NCI-H345 (cell line): Measurements from ENCODE around the gene TMUB1.

Experiments
- DNase-seq: peaks from one replicate; lab custom pipeline; 2025; lab: John Stamatoyannopoulos, UW

TMUB1 gene

DNA sequence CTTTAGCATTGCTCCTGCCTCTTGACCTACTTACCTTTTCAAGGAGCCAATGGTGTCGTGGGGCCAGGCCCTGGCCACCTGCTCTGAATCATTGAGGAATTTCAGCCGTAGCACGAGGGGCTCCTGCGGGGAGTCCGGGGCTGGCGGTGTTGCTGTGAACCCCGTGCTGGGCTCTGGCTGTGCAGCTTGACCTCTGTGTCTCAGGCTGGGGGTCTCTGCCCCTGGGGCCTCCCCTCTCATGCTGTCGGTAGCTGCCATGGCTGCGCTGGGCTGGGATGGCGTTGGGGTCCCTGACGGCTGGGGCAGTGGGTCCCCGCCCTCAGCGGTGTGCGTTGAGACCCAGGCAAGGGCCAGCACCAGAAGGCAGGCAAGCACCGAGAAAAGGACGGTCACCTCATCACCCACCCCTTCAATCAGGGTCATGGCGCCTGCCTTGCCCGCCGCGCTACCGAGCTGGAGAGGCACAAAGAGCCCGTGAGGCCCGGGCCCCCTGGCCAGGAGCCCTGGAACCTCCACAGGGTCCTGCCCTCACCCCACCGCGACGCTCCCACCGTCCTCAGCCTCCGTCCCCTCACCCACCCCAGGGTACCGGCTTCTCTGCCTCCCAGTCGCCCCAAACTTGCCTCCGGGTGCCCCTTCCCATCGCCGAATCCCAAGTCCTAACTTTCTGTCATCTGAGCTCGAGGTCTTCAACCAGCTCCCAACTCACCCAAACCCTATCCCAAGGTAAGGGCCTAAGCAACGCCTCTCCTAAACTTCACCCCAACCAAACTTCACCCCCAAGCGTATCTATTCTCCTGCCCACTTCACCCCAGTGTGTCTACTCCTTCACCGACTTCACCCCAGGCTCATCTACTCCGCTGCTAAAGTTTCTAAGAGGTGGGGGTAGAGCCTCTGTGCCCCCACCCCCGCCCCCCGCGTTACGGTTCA, 887 bp downstream of the TMUB1 start:
- no peak for DNase-seq

DNA sequence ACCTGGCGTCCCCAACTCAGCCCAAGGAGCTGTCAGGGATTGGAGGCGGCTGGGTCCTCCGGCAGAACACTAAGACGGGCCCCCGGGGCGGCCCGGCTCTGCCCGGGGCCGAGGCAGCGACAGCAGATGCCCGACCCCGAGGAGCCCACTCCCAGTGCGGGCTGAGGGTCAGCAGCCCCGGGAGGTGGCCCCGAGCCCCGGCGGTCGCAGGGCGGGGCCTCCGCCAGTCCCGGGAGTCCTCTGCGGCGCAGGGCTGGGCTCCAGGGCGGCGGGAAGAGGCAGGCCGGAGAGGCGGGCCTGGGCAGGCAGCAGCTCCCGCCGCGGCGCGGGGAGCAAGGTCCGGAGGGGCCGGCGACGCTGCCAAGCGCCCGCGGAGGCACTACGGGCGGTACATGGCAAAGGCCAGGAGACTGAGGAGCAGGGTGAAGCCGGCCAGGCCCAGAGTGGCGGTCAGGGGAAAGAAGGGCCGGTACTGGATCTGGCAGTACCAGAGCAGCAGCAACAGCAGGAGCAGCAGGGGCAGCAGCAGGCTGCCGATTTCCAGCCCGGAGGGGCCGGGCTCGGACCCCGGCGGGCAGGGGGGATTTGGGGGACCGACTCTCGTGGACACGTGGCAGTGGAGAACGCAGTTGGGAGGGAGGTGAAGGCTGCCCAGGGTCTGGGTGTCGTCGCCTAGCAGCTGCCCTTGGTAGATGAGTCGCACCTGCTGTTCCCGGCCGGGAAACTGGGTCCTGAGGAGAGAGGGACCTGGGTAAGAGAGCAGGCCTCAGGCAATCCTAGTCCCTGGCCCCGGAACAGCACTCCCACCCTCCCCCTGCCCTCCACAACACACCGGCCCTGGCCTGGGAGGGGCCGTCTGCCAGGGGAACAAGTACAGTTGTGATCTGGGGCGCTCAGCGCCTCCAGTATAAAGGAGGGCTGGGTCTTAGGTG, 1.9 kb downstream of the TMUB1 start:
- no peak for DNase-seq

DNA sequence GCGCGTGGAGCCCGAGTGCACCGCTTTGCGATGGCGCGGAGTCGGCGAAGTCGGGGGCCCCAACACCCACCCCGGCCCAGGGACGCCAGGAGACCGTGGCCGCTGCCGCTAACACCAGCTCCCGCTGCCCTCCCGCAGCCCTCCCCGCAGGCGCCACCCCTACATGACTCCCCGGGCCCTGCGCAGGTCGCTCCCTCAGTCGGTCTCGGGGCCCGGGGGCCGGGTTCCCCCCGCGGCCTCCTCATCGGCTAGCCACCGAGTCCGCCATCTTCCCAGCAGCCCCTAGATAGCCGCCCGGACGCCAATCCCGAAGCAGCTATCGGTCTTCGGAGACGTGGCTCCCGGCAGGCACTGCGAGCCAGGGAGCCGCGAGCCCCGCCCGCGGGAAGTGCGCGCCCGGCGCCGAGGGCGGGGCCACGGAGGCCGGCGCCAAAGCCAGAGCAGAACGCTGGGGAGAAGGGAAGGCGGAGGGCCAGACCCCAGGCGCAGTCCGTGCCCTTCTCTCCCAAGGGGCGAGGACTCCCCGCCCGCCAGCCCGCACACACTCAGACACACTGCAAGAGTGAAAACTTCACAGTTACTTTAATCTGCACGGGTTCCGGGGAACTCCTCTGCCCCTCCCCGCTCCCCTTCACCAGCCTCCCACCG, 2.6 kb downstream of the TMUB1 start, which contains the start of gene FASTK:
TSS of gene FASTK (minus strand) at position 288 of the 648 bp plus-strand sequence. CDS start at position 245, 43 bp downstream.
- peak; percentile 93 for DNase-seq

DNA sequence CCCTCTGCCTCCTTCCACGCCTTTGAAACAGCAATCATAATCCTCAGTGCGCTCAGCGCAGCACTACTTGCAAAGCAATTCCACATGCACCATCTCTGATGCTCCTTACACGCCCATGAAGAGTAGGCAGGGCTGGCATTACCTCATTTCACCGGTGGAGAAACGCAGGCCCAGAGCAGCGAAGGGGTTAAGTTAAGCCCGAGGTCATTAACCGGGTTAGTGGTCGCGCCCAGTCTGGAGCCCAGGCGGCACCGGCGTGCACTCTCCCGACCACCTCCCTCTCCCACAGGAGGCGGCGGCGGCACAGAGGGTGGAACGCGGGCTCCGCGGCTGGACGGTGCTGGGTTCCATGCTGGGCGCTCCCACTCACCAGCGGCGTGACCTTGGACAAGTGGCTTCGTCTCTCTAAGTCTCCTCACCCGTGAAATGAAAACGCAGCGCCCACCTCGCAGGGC, 3.2 kb downstream of the TMUB1 start:
- no peak for DNase-seq

DNA sequence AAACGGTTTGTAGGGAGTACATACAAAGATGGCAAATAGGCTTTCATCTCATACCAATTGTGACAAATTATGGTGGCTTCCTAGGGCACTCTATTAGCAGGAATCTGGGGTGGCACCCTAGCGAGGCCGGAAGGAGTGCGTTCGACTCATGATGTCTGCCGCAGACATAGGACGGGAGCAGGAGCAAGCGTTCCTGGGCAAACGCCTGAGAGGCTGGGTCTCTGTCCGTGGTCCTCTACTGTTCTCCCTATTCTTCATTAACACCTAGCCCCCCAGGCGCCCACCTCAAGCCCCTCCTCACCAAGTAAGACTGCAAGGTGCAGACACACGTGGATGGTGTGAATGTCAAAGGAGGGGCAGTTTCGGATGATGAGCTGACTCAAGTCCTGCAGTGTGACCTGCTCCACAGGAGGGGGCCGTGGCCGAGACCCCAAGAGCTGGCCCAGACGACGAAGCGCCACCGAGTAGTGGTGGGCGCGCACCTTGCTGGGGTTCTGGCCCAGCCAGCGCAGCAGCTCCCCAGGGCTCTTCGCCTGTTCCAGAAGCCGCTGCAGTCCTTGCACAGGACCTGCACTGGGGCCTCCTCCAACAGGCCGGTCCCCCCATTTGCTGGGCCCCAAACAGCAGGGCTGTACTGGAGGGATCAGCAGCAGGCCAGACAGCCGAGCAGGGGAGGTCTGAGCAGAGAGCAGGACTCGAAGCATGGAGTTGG, 3.9 kb downstream of the TMUB1 start:
- DNase-seq, result no peak

DNA sequence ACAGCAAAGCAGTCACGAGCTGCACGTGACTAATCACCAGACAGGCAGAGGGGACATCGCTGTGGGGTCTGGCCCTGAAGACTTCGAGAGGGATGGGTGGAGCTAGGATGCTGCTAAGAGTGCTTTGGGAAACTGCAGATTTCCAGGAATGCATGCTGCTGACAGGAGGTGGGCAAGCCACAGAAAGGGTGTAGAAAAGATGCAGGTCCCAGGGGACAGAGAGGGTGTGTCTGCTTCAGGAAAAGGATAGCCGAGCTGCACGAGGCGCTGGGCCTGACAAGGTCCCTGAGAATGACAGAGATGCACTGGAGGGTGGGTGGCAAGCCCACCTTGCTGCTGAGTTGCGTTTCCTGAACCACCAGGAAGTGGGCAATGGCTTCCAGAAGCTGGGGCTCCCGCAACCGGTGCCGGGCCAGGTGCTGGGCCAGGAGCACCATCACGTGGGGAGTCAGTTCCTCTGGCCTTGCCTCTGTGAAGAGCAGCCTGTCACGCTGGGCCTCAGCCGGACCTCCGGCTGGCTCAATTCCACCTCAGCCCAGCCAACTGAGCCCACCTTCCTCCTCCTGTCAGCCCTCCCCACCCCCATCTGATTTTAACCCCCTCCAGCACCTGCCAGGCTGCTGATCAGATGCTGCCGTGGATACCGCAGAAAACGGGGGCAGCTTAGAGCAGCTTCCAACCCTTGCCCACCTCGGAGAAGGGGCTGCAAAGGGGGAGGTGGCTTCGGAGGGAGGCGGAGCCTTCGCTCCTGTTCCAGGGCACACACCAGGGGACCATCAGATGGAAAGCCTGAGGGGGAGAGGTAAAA, 4.9 kb downstream of the TMUB1 start:
- DNase-seq, result no peak

DNA sequence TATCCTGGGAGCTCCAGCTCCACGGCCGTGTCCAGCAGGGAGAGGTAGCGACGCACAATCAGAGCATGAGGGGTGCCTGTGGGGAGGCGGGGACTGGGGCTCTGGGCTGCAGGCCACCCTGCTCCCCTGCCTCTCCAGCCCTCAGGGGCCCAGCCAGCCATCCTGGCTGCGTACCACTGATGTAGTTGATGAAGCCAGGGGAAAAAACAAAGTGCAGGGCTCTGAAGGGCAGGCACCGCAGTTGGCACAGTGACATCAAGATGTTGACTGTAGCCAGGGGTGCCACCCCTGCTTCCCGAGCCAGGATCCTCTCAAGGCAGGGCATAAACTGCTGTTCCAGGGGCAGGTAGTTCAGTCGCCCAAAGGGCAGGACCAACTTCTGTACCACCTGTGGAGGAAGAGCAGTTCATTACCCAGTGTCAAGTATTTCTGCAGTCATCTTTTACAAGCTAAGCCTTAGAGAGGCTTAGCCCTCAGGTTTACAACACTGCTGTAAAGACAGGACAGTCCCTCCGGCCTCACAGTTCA, 5.5 kb downstream of the TMUB1 start:
- no peak for DNase-seq

DNA sequence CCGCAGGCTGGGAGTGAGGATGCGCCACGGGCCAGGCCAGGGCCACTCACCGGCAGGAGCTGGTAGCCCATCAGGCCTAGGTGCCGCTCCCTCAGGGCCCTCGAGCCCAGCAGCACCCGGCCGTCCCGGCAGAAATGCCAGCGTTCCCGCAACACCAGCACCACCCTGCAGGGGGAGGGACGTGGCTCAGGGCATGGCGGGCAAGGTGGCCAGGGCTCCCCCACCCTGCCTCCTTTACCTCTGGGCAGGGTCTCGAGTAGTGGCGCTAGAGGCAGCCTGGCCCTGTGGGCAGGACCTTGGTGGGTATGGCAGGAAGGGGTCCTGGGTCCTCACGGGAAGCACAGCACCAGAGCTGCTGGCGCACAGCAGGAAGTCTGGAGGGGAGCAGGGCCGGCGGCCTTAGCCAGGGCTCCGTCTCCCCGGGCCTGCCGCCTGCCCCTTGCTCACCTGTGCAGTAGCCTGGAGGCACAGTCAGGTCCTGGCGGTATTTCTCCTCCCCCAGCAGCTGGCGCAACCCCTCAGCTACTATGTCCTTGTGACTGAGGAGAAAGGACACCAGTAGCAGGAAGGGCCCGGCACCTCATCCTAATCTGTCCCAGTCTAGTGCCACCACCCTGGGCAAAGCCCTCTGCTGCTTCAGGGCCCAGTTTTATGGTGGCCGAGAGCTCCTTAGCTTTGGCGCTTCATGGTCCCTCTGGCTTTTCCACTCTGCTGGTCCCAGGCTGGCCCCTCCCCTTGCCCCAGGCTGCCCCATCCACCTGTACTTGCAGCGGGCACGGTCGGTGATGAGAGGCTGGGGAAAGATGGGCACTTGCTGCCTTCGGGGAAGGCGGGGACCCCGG, 6.2 kb downstream of the TMUB1 start:
- no peak for DNase-seq

DNA sequence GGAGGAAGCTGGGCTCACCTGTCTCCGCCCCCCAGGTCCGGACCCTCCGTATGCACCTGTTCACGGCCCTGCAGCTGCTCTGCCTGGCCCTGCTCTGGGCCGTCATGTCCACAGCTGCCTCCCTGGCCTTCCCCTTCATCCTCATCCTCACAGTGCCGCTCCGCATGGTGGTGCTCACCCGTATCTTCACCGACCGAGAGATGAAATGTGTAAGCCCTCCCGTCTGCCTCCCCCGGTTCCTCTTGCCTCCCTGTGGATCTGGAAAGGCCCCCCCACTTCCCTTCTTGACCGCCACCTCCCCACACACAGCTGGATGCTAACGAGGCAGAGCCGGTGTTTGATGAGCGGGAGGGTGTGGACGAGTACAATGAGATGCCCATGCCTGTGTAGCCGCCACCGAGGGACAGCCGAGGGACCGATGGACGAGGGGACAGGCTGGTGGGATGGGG, 7.3 kb downstream of the TMUB1 start:
- no peak for DNase-seq

DNA sequence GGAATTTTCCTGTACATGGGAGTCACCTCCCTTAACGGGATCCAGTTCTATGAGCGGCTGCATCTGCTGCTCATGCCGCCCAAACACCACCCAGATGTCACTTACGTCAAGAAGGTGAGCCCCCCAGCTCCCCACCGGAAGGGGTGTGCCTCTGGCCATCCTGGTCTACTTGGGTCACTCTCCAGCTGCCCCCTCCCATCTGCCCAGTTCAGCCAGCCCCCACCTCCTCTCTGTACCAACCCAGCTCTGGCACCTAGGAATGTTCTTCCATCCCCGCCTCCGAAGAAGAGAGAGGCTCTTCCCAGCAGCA, 7.7 kb downstream of the TMUB1 start:
- no peak for DNase-seq

DNA sequence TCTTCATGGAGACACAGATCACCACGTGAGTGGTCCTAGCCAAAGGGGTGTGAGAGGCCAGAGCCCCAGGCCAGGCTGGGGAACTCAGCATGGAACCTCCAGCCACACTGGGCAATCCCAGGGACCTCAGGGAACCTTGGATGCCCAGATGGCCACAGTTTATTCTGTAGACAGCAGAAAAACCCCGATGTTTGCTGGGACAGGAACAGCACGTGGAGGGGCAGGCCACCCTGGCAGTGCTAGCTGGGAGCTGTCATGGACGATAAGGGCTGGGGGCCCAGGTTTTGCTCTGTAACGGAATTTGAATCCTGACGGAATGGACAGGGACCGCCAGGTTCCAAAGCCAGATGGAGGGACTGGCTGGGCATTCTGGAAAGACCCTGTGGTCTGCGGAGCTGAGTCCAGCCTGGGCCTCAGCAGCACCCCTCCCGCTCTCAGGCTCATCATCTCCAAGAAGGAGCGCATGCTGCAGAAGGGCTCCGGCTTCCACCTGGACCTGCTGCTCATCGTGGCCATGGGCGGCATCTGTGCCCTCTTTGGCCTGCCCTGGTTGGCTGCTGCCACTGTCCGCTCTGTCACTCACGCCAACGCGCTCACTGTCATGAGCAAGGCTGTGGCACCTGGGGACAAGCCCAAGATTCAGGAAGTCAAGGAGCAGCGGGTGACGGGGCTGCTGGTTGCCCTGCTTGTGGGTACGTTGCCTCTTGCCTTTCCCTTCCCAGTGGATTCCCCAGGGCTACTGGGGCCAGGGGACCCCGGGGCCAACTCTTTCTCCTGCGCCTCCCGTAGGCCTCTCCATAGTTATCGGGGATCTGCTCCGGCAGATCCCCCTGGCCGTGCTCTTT, 8.3 kb downstream of the TMUB1 start:
- DNase-seq, result no peak

DNA sequence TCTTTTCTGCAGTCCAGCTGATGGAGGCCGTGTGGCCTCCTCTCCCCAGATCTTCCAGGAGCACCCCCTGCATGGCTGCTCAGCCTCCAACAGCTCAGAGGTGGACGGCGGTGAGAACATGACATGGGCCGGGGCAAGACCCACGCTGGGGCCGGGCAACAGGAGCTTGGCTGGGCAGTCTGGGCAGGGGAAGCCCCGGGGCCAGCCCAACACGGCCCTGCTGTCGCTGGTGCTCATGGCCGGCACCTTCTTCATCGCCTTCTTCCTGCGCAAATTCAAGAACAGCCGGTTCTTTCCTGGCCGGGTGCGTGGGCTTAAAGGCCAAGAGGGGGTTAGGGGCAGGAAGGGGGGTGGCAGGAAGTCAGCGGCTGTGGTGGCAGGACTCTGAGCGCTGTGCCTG, 9.3 kb downstream of the TMUB1 start:
- DNase-seq, result no peak

DNA sequence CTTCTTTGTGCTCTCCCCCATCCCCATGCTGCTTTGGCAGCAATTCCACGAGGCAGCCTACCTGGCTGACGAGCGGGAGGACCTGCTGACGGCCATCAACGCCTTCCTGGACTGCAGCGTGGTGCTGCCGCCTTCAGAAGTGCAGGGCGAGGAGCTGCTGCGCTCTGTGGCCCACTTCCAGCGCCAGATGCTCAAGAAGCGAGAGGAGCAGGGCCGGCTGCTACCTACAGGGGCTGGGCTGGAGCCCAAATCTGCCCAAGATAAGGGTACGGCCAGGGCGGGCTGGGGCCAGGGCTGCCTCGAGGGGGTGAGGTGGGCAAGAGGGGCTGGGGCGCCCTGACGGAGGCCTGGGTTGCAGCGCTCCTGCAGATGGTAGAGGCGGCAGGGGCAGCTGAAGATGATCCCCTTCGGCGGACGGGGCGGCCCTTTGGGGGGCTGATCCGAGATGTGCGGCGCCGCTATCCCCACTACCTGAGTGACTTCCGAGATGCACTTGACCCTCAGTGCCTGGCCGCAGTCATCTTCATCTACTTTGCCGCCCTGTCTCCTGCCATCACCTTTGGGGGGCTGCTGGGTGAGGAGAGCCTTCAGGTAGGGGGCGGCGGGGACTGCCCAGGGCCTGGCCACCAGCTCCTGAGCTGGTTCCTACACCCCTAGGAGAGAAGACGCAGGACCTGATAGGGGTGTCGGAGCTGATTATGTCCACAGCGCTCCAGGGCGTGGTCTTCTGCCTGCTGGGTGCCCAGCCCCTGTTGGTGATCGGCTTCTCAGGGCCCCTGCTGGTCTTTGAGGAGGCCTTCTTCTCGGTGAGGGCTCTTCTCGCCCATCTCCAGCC, 12.0 kb downstream of the TMUB1 start:
- DNase-seq, result no peak

DNA sequence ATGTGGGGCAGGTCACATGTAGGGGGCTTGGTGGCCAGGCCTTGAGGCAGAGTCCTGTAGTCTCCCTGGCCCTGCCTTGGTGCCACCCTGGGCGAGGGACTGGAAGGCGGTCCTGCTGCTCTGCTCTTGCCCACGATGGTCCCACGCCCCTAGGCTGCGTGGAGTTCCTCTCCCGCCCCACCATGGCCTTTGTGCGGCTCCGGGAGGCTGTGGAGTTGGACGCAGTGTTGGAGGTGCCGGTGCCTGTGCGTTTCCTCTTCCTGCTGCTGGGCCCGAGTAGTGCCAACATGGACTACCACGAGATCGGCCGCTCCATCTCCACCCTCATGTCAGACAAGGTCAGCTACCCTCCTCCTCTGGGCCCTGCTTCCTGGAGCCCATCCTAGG, 12.7 kb downstream of the TMUB1 start:
- DNase-seq, result no peak

DNA sequence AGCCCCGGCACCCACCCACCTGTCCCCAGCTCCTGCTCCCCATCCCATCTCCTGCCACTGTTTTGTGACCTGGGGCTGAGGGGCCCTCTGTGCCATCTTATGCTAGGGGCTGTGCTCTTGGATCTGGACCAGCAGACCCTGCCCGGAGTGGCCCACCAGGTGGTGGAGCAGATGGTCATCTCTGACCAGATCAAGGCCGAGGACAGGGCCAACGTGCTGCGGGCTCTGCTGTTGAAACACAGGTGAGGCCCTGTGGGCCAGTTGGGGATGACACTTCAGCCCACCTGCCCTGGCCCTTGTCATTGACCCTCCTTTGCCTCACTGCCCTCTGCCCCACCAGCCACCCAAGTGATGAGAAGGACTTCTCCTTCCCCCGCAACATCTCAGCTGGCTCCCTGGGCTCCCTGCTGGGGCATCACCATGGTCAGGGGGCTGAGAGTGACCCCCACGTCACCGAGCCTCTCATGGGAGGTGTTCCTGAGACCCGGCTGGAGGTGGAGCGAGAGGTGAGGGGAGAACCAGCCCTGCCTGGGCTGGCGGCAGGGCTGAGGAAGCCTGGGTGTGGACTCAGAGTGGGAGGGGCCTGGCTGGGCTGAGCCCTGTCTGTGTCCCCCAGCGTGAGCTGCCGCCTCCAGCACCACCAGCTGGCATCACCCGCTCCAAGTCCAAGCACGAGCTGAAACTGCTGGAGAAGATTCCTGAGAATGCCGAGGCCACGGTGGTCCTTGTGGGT, 13.3 kb downstream of the TMUB1 start:
- no peak for DNase-seq

DNA sequence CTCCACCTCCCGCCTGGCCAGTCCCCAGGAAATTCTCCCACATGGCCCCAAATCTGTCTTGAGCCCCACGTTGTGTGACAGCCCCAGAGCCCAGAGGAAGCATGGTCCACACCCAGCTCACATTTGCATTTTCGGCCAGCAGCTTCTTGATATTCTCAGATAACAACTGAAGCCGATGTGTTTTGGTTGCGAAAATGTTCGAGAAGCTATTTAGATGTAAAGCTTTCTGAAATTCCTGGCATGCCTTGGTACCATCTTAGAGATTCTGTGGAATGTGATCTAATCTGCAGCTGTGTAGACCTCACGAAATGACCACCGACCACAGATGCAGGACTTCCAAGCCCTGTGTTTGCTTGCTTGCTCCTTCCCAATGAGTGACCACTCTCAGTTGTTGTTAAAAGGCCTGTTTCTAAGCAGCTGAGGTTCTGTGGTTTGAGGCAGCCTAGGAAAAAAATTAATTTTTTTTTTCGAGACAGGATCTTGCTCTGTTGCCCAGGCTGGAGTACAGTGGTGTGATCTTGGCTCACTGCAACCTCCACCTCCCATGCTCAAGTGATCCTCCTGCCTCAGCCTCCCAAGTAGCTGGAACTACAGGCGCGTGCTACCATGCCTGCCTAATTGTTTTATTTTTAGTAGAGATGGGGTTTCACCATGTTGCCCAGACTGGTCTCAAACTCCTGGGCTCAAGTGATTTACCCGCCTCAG, 15.1 kb downstream of the TMUB1 start:
- no peak for DNase-seq
